Osteocyte (in vitro differentiated cells): ENCODE data around the gene AOPEP. TPM values are rescaled to one million over a fixed set of nuclear protein-coding genes. Genes with fewer than 3 reads are reported as not detected.

Experiments used
- DNase-seq: peaks from one replicate; pipeline ENCODE4 v3.0.0; 2021; ENCODE audit warnings: mixed read lengths; ENCODE audit not compliant: unreplicated experiment; ENCODE audit errors: extremely low spot score
- H3K27ac Mint-ChIP-seq: one replicate; pipeline ENCODE4 v1.8.0; 2021; ENCODE audit warnings: mild to moderate bottlenecking, mixed read lengths; ENCODE audit not compliant: unreplicated experiment
- H3K27me3 Mint-ChIP-seq: one replicate; pipeline ENCODE4 v1.8.0; 2021; ENCODE audit warnings: mixed read lengths; ENCODE audit not compliant: unreplicated experiment
- H3K36me3 Mint-ChIP-seq: one replicate; pipeline ENCODE4 v1.8.0; 2021; ENCODE audit warnings: mixed read lengths; ENCODE audit not compliant: unreplicated experiment
- H3K4me1 Mint-ChIP-seq: one replicate; pipeline ENCODE4 v1.8.0; 2021; ENCODE audit warnings: mixed read lengths; ENCODE audit not compliant: unreplicated experiment
- H3K4me3 Mint-ChIP-seq: one replicate; pipeline ENCODE4 v1.8.0; 2021; ENCODE audit warnings: mild to moderate bottlenecking, moderate library complexity, mixed read lengths; ENCODE audit not compliant: unreplicated experiment
- H3K9me3 Mint-ChIP-seq: one replicate; pipeline ENCODE4 v1.8.0; 2021; ENCODE audit warnings: mixed read lengths; ENCODE audit not compliant: unreplicated experiment
- CTCF ChIP-seq: fragments of 200-600 bp; sonication (generic); IDR thresholded peaks from 2 replicates; pipeline ENCODE4 v1.5.0; 2021; ENCODE audit warnings: antibody characterized with exemption, mild to moderate bottlenecking, moderate library complexity
- total RNA-seq: library from RNA; stranded (reverse); gene quantifications from 2 replicates; pipeline ENCODE4 v1.2.1, GENCODE V29; 2021

The AOPEP gene
- total RNA-seq, 1 donor from 2014 or later = 108 TPM

GRCh38 chr9:94804316-94804715 lies 77.8 kb downstream of the AOPEP start:
- Mint-ChIP-seq H3K4me3 (no peak overlapping the region), H3K27ac (no peak overlapping the region), H3K36me3 (peaks cover 10% of the 10 kb centered on the region), H3K9me3 (no peaks in the 10 kb centered on the region), H3K27me3 (no peaks in the 10 kb centered on the region), H3K4me1 (peaks cover 87% of the 10 kb centered on the region)
- TF ChIP-seq CTCF = no peak
- no peak for DNase-seq

GRCh38 chr9:94805051-94805489 lies 78.6 kb downstream of the AOPEP start:
- peaks cover 79% of the 10 kb centered on the region for H3K4me1 Mint-ChIP-seq
- no peak for TF ChIP-seq CTCF
- H3K4me3 Mint-ChIP-seq = no peak overlapping the region
- no peaks in the 10 kb centered on the region for H3K27me3 Mint-ChIP-seq
- no peak for DNase-seq
- no peaks in the 10 kb centered on the region for H3K9me3 Mint-ChIP-seq
- peaks cover 10% of the 10 kb centered on the region for H3K36me3 Mint-ChIP-seq
- H3K27ac Mint-ChIP-seq = peak overlapping the region; percentile 9

GRCh38 chr9:94805585-94805984 lies 79.1 kb downstream of the AOPEP start:
- Mint-ChIP-seq H3K27ac (peak overlapping the region; percentile 67), H3K4me3 (no peak overlapping the region), H3K4me1 (peaks cover 74% of the 10 kb centered on the region), H3K36me3 (peaks cover 10% of the 10 kb centered on the region), H3K9me3 (no peaks in the 10 kb centered on the region), H3K27me3 (no peaks in the 10 kb centered on the region)
- no peak for TF ChIP-seq CTCF
- no peak for DNase-seq

- TF ChIP-seq CTCF = no peak
- Mint-ChIP-seq H3K4me1 (peaks cover 74% of the 10 kb centered on the region), H3K27ac (peak overlapping the region; percentile 67), H3K4me3 (no peak overlapping the region), H3K27me3 (no peaks in the 10 kb centered on the region), H3K36me3 (peaks cover 10% of the 10 kb centered on the region), H3K9me3 (no peaks in the 10 kb centered on the region)
- DNase-seq = no peak
Observed at GRCh38 chr9:94806307-94806893, 79.9 kb downstream of the AOPEP start.

- no peak overlapping the region for H3K4me3 Mint-ChIP-seq
- no peak overlapping the region for H3K27ac Mint-ChIP-seq
- H3K36me3 Mint-ChIP-seq = peaks cover 10% of the 10 kb centered on the region
- no peaks in the 10 kb centered on the region for H3K9me3 Mint-ChIP-seq
- TF ChIP-seq CTCF = no peak
- peaks cover 74% of the 10 kb centered on the region for H3K4me1 Mint-ChIP-seq
- H3K27me3 Mint-ChIP-seq = no peaks in the 10 kb centered on the region
- DNase-seq = no peak
Observed at GRCh38 chr9:94807556-94807955, 81.1 kb downstream of the AOPEP start.
